Measurements from ENCODE around the gene SHTN1. TPM values are rescaled to one million over a fixed set of nuclear protein-coding genes. Genes with fewer than 3 reads are reported as not detected.

Gene SHTN1
- total and polyA plus RNA-seq, 2 donors (not counting 1 experiment from before 2014, with no cell fraction given), result 0.06 to 0.34 TPM

DNA sequence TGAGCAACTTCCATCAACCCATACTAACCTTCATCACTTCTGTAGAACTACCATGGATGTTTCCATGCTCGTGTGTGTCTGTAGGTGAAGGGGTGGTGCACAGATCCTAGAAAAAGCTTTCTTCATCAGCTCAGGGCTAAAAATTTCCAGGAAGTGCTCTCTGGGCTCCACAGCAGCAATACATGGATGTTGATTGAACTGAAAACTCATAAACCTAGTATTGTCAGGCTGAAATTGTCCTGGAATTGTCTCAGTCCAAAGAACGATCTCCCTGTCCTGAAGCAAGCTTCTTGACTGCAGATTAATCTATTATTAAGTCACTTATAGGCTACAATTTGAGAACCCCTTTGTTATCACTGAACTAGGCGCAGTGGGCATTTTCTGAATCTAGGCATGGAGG lies 115.9 kb downstream of the SHTN1 start:
- Histone ChIP-seq H3K79me2 (ENCODE audit: control insufficient read depth, insufficient read depth, low read length) (no peaks in the 10 kb centered on the region), H3K36me3 (replicated peaks in 1 of 2; ENCODE audit: control extremely low read depth in 1 of 2, control insufficient read depth in 1 of 2, extremely low read depth in 1 of 2, insufficient read depth in 2 of 2, low read length in 1 of 2) (no peaks in the 10 kb centered on the region), H3K4me1 (ENCODE audit: control insufficient read depth in 2 of 2, insufficient read depth in 2 of 2, low read length in 2 of 2) (no peaks in the 10 kb centered on the region), H3K4me2 (replicated peaks; ENCODE audit: low read depth, low read length, poor library complexity, severe bottlenecking) (no peak overlapping the region), H3K4me3 (ENCODE audit: control extremely low read depth in 1 of 5, extremely low read depth in 1 of 5, insufficient read depth in 1 of 5, low read depth in 2 of 5, low read length in 4 of 5) (no peak overlapping the region), H3K9ac (ENCODE audit: low read length) (no peak overlapping the region), H3K9me3 (ENCODE audit: control extremely low read depth in 1 of 3, control insufficient read depth in 2 of 3, insufficient read depth in 1 of 3, low read length in 2 of 3) (no peaks in the 10 kb centered on the region), H4K20me1 (ENCODE audit: control insufficient read depth, insufficient read depth, low read length, poor library complexity, severe bottlenecking) (no peaks in the 10 kb centered on the region), H2AFZ (ENCODE audit: insufficient read depth, low read depth, low read length, poor library complexity, severe bottlenecking) (no peak overlapping the region), H3K27me3 (replicated peaks in 1 of 4; ENCODE audit: control extremely low read depth in 1 of 4, control insufficient read depth in 3 of 4, insufficient read depth in 4 of 4, low read length in 3 of 4) (peaks cover 0 to 5% (median under 1%) of the 10 kb centered on the region in 4 experiments), H3K27ac (ENCODE audit: low read length in 2 of 2) (no peak overlapping the region)
- ATAC-seq (ENCODE audit: low read depth) (no peak), DNase-seq (no peak)
- ChIA-PET POLR2A (no interaction called here), CTCF (no interaction called here)
- Mint-ChIP-seq H3K4me1 (no peaks in the 10 kb centered on the region), H3K27me3 (peaks cover 28% of the 10 kb centered on the region), H3K4me3 (no peak overlapping the region), H3K27ac (no peak overlapping the region), H3K9me3 (ENCODE audit: insufficient read depth) (no peaks in the 10 kb centered on the region)
- intact Hi-C loops (cut with micrococcal nuclease), result no loop called here
- 100% methylated on average over 2 of the region's 3 CpGs for WGBS (ENCODE audit: insufficient coverage)
- TF ChIP-seq, protein P1, sequence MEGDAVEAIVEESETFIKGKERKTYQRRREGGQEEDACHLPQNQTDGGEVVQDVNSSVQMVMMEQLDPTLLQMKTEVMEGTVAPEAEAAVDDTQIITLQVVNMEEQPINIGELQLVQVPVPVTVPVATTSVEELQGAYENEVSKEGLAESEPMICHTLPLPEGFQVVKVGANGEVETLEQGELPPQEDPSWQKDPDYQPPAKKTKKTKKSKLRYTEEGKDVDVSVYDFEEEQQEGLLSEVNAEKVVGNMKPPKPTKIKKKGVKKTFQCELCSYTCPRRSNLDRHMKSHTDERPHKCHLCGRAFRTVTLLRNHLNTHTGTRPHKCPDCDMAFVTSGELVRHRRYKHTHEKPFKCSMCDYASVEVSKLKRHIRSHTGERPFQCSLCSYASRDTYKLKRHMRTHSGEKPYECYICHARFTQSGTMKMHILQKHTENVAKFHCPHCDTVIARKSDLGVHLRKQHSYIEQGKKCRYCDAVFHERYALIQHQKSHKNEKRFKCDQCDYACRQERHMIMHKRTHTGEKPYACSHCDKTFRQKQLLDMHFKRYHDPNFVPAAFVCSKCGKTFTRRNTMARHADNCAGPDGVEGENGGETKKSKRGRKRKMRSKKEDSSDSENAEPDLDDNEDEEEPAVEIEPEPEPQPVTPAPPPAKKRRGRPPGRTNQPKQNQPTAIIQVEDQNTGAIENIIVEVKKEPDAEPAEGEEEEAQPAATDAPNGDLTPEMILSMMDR (IDR thresholded peaks at IDR 0.05), result no peak

DNA sequence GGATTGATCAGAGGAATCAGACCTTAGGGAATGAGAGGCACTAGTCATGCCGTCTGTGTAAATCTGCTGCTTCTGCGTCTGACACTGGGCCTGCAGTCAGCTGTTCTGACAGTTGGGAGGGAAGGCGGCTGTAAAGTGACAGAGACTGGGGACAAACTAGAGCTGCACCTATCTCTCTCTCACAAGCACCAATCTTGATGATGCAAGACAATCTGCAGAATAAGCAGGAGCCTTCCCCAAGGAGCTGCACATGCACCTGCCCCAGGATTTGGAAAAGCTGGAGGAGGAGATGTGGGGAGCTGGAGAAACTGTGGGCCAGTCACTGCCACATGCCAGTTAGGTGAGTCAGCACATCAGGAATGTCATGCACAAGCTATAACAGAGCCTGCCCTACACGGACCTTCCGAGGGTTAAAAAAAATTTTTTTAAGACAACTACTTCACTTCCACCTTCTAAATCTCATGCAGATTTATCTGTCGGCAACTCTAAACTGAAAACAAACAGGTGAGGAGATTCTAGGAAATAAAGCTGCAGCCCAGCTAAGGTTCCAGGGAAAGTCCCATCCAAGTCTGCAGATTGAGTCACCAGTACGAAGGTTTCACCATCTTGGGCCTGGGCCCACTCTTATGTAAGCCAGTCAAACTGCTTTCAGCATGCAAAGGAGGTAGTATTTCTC lies 116.5 kb downstream of the SHTN1 start:
- Mint-ChIP-seq H3K27me3 (peaks cover 28% of the 10 kb centered on the region), H3K4me1 (no peaks in the 10 kb centered on the region), H3K9me3 (ENCODE audit: insufficient read depth) (no peaks in the 10 kb centered on the region), H3K4me3 (no peak overlapping the region), H3K27ac (no peak overlapping the region)
- Histone ChIP-seq H3K4me2 (replicated peaks; ENCODE audit: low read depth, low read length, poor library complexity, severe bottlenecking) (no peak overlapping the region), H3K9ac (ENCODE audit: low read length) (no peak overlapping the region), H3K27me3 (replicated peaks in 1 of 4; ENCODE audit: control extremely low read depth in 1 of 4, control insufficient read depth in 3 of 4, insufficient read depth in 4 of 4, low read length in 3 of 4) (peaks cover 0 to 5% (median under 1%) of the 10 kb centered on the region in 4 experiments), H3K4me1 (ENCODE audit: control insufficient read depth in 2 of 2, insufficient read depth in 2 of 2, low read length in 2 of 2) (no peaks in the 10 kb centered on the region), H2AFZ (ENCODE audit: insufficient read depth, low read depth, low read length, poor library complexity, severe bottlenecking) (no peak overlapping the region), H3K27ac (ENCODE audit: low read length in 2 of 2) (no peak overlapping the region), H3K36me3 (replicated peaks in 1 of 2; ENCODE audit: control extremely low read depth in 1 of 2, control insufficient read depth in 1 of 2, extremely low read depth in 1 of 2, insufficient read depth in 2 of 2, low read length in 1 of 2) (no peaks in the 10 kb centered on the region), H3K79me2 (ENCODE audit: control insufficient read depth, insufficient read depth, low read length) (no peaks in the 10 kb centered on the region), H3K4me3 (ENCODE audit: control extremely low read depth in 1 of 5, extremely low read depth in 1 of 5, insufficient read depth in 1 of 5, low read depth in 2 of 5, low read length in 4 of 5) (no peak overlapping the region), H3K9me3 (ENCODE audit: control extremely low read depth in 1 of 3, control insufficient read depth in 2 of 3, insufficient read depth in 1 of 3, low read length in 2 of 3) (no peaks in the 10 kb centered on the region), H4K20me1 (ENCODE audit: control insufficient read depth, insufficient read depth, low read length, poor library complexity, severe bottlenecking) (no peaks in the 10 kb centered on the region)
- ChIA-PET CTCF (no interaction called here), POLR2A (no interaction called here)
- no peak for TF ChIP-seq EZH2 (IDR thresholded peaks at IDR 0.05; ENCODE audit: borderline replicate concordance, insufficient read depth, low read depth, low read length, poor library complexity, severe bottlenecking)
- TF ChIP-seq, protein P1 (IDR thresholded peaks at IDR 0.05), result no peak
- WGBS (ENCODE audit: insufficient coverage), result 83% methylated on average over 5 of the region's 7 CpGs
- intact Hi-C loops (cut with micrococcal nuclease), result no loop called here
- no peak for ATAC-seq (ENCODE audit: low read depth)
- no peak for DNase-seq

All from B cell (primary cell).